Measurements from ENCODE around the gene ADCY2.

The ADCY2 gene

GRCh38 chr5:7434914-7435313 is 39.0 kb downstream of the ADCY2 start:
- H3K36me3 ChIP-seq (ENCODE audit: control insufficient read depth, insufficient read depth, low read length) = no peaks in the 10 kb centered on the region
- H3K27me3 ChIP-seq (replicated peaks; ENCODE audit: control insufficient read depth, insufficient read depth, low read length) = no peaks in the 10 kb centered on the region
- TF ChIP-seq CTCF (IDR thresholded peaks at IDR 0.05; ENCODE audit: insufficient read depth, low read length, poor library complexity, severe bottlenecking) = no peak
- no peak for DNase-seq (ENCODE audit: extremely low read depth, insufficient read length)
- H3K4me3 ChIP-seq (replicated peaks; ENCODE audit: low read depth, low read length) = no peak overlapping the region

GRCh38 chr5:7435503-7435902 is 39.6 kb downstream of the ADCY2 start:
- TF ChIP-seq CTCF (IDR thresholded peaks at IDR 0.05; ENCODE audit: insufficient read depth, low read length, poor library complexity, severe bottlenecking) = no peak
- no peaks in the 10 kb centered on the region for H3K27me3 ChIP-seq (replicated peaks; ENCODE audit: control insufficient read depth, insufficient read depth, low read length)
- H3K36me3 ChIP-seq (ENCODE audit: control insufficient read depth, insufficient read depth, low read length) = no peaks in the 10 kb centered on the region
- no peak overlapping the region for H3K4me3 ChIP-seq (replicated peaks; ENCODE audit: low read depth, low read length)
- no peak for DNase-seq (ENCODE audit: extremely low read depth, insufficient read length)

GRCh38 chr5:7436521-7436920 is 40.6 kb downstream of the ADCY2 start:
- Histone ChIP-seq H3K27me3 (replicated peaks; ENCODE audit: control insufficient read depth, insufficient read depth, low read length) (no peaks in the 10 kb centered on the region), H3K4me3 (replicated peaks; ENCODE audit: low read depth, low read length) (no peak overlapping the region), H3K36me3 (ENCODE audit: control insufficient read depth, insufficient read depth, low read length) (no peaks in the 10 kb centered on the region)
- TF ChIP-seq CTCF (IDR thresholded peaks at IDR 0.05; ENCODE audit: insufficient read depth, low read length, poor library complexity, severe bottlenecking) = no peak
- no peak for DNase-seq (ENCODE audit: extremely low read depth, insufficient read length)

- H3K4me3 ChIP-seq (replicated peaks; ENCODE audit: low read depth, low read length) = no peak overlapping the region
- TF ChIP-seq CTCF (IDR thresholded peaks at IDR 0.05; ENCODE audit: insufficient read depth, low read length, poor library complexity, severe bottlenecking) = no peak
- no peaks in the 10 kb centered on the region for H3K27me3 ChIP-seq (replicated peaks; ENCODE audit: control insufficient read depth, insufficient read depth, low read length)
- DNase-seq (ENCODE audit: extremely low read depth, insufficient read length) = no peak
- H3K36me3 ChIP-seq (ENCODE audit: control insufficient read depth, insufficient read depth, low read length) = no peaks in the 10 kb centered on the region
These were observed 41.9 kb downstream of the ADCY2 start for GRCh38 chr5:7437836-7438235.

GRCh38 chr5:7445068-7445467 is 49.1 kb downstream of the ADCY2 start:
- Histone ChIP-seq H3K27me3 (replicated peaks; ENCODE audit: control insufficient read depth, insufficient read depth, low read length) (no peaks in the 10 kb centered on the region), H3K36me3 (ENCODE audit: control insufficient read depth, insufficient read depth, low read length) (no peaks in the 10 kb centered on the region), H3K4me3 (replicated peaks; ENCODE audit: low read depth, low read length) (no peak overlapping the region)
- no peak for DNase-seq (ENCODE audit: extremely low read depth, insufficient read length)
- no peak for TF ChIP-seq CTCF (IDR thresholded peaks at IDR 0.05; ENCODE audit: insufficient read depth, low read length, poor library complexity, severe bottlenecking)

GRCh38 chr5:7445831-7446230 is 49.9 kb downstream of the ADCY2 start:
- Histone ChIP-seq H3K4me3 (replicated peaks; ENCODE audit: low read depth, low read length) (no peak overlapping the region), H3K36me3 (ENCODE audit: control insufficient read depth, insufficient read depth, low read length) (no peaks in the 10 kb centered on the region), H3K27me3 (replicated peaks; ENCODE audit: control insufficient read depth, insufficient read depth, low read length) (no peaks in the 10 kb centered on the region)
- DNase-seq (ENCODE audit: extremely low read depth, insufficient read length) = no peak
- TF ChIP-seq CTCF (IDR thresholded peaks at IDR 0.05; ENCODE audit: insufficient read depth, low read length, poor library complexity, severe bottlenecking) = no peak

Data from GM06990 (cell line).